Measurements from ENCODE around the gene PTPRN.
"Not testable (repeated sequence)": the region's sequence is repeated elsewhere in the genome, so short reads cannot be mapped to it uniquely, and the experiment has no call there.

The PTPRN gene

DNA sequence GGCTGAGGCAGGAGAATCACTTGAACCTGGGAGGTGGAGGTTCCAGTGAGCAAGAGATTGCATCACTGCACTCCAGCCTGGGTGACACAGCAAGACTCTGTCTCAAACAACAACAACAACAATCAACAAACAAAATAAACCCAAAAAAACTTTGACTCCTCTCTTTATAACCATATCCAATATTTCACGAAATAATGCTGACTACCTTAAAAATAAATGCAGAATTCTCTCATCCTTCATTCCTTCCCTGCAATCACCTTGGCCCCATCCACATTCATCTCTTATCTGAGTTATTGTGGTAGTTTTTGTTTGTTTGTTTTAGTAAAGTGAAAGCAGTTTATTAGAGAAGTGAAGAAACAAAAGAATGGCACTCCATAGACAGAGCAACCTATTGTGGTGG, 3.2 kb downstream of the PTPRN start:
- no peak for DNase-seq

DNA sequence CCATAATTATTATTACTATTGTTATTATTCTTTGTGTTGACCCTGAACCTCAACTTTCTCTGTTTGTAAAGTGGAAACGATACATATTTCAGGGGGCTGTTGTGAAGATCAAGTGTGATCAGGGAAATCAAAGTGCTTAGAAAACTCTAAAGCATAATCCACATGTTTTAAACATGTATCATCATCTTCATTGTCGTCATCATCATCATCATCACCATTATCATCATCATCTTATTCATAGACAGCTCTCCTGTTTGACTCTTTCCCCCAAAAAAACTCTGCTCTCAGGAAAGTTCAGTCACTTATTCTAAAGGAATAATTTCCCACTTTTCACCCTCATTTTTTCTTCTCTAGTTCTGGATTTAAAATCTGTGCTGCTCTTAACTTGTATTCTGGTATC, 5.0 kb downstream of the PTPRN start:
- no peak for DNase-seq

DNA sequence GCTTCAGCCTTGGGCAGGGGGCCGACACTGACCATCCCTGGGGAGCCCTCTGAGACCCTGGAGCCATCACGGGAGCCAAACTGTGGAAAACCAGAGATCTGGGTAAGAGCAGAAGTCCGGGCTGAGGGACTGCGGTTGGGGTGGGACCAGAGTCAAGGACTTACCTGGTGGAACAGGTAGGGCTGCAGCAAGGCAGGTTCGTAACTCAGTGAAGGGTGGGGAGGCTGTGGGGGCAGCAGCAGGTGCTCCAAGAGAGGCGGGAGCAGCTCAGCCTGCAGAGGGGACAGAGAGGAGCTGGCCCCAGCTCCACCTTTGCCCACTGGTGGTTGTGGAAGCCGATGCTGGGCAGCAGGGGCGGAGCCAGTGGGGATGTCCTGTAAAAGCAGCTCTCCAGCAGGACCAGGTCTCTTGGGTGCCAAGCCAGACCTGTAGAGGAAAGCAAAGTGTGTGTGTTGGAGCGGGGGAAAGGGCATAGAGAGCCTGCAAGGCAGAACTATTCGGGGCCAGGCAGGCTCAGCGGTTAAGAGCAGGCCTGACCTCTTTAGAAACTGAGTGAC, 6.7 kb downstream of the PTPRN start:
- no peak for DNase-seq

DNA sequence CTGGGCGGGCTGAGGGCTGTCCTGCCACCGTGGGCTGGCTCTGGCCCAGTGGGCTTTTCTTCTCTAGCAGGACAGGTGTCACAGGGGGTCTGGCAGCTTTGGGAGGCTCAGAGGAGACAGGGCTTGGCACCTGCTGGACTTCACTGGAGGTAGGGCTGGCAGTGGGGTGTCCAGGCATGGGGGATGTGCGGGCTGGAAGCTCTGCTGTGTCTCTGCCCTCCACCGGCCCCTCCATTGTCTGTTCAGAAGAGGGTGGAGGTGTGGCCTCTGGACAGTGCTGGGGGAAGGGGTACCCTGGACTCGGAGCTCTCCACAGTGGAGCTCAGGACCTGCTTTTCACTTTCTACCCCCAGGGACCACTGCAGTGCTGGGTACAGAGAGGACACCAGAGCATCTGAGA, 9.2 kb downstream of the PTPRN start:
- DNase-seq, result no peak

DNA sequence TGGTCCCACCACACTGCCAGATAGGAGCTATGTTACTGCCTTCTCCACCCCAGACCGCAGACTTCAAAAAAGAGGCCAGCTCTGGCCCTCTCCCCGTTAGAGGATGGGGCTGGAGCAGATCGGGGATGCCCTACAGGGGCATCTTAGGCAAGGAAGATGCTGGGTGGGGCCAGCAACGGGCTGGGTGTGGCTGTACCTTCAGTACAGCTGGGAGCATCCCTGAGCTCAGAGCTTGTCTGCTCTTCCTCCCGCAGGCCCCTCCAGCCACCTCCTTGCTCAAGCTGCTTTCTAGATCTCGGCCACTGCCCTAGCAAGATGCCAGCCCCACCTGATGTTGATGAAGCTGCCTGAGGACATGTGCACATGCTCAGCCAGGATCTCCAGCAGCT, 9.8 kb downstream of the PTPRN start:
- DNase-seq, result no peak

DNA sequence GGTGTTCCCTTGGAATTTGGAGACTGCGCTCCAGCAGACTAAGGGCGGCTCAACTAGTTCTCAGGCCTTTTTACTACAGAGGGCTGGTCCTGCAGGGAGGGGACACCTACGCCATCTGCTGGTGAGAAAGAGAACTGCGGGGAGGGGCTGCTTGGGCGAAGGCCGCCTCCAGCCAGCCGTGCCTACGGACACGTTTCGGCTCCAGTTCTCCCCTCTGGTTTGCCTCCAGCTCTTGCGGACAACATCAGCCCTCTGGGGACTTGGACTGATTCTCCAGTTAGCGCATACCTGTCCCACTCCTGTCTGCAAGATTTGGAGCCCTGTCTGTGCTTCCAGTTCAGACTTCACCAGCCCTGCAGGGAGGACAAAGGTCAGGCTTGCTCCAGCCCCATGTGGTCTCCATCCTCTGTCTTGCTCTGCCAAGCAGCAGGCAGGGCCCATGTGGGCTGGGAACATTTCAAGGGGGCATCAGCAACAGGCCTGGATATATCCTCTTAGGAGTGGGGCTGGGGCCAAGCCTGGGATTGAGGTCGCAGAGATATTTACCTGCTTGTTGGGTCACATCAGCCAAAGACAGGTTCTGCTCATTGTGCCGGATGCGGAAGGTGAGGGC, 10.3 kb downstream of the PTPRN start:
- peak; percentile 91 for DNase-seq

DNA sequence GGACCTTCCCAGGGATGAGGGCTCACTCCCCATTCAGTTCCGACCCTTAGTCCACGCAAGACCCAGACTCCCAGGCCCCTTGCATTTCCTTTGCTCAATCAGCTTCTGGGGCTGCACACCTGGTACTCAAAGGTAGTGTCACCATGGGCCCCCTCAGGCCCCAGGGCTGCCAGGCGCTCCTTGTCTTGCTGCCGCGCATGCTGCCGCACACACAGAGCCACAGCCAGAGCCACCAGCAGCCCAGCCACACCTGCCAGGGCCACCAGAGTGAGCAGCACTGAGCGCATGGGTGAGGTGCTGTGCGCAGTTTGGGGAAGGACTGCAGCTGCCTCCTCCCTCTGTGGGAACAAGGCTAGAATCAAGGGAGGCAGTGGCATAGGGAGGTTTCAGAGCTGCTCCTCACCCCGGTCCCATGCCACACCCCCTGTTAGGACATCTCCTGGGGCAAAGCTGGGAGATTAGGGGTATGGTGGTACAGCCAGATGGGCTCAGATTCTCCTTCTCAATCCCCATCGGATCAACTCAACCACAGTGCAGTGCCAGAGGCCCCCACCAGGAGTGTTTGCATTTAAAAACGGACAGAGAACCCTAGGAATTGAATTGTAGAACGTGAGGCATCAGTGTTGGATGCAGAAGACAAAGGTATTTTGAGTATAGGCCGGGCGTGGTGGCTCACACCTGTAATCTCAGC, 11.3 kb downstream of the PTPRN start:
- no peak for DNase-seq

DNA sequence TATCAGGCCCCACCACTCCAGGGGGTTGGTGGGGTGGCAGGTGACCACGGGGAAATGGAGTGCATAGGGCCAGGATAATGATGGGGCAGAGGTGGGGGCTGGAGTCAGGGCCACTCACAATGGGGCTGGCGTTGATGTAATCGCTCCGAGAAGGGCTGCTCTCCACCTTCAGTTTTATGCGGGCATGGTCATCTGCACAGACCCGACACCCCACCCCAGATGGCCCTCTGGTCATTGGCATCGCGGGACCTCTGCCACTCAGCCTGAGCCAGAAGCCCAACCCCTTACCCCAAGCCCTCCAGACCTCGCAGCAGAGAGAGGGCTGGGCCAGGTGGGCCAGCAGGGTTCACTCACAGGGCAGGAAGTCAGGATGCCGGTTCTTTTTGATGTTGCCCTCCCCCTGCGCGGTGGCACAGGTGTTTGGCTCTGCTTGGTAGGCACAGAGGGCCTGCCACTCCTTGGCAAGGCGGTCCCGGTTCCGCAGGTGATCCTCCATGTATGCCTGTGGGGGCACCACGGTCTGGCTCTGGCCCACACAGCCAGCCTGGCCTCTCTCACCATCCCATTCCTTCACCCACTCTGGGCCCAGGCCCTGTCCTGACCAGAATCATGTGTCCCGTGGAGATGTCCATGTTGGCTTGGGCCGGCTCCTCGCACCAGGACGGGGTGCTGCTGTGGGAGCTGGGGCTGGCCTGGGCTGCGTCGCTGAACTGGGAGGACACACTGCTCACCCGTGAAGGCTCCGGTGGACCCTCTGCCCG, 12.4 kb downstream of the PTPRN start:
- no peak for DNase-seq

DNA sequence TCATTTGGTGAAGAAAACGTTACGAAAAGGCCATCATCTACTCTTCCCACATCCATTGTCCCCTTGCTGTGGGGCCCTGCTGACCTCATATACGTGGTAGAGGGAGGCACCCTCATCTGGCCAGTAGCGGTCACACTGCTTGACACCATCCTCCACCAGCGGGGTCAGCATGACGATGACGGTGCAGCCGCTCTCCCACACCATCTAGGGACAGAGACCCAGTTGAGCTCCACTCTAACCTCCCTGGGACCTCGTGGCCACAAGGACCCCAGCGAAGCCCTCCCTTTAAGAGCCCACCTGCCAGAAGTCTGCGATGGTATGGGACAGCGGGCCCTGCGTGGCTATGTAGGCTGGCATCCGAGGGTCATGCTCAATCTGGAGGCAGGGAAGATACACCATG, 13.1 kb downstream of the PTPRN start:
- DNase-seq, result no peak

DNA sequence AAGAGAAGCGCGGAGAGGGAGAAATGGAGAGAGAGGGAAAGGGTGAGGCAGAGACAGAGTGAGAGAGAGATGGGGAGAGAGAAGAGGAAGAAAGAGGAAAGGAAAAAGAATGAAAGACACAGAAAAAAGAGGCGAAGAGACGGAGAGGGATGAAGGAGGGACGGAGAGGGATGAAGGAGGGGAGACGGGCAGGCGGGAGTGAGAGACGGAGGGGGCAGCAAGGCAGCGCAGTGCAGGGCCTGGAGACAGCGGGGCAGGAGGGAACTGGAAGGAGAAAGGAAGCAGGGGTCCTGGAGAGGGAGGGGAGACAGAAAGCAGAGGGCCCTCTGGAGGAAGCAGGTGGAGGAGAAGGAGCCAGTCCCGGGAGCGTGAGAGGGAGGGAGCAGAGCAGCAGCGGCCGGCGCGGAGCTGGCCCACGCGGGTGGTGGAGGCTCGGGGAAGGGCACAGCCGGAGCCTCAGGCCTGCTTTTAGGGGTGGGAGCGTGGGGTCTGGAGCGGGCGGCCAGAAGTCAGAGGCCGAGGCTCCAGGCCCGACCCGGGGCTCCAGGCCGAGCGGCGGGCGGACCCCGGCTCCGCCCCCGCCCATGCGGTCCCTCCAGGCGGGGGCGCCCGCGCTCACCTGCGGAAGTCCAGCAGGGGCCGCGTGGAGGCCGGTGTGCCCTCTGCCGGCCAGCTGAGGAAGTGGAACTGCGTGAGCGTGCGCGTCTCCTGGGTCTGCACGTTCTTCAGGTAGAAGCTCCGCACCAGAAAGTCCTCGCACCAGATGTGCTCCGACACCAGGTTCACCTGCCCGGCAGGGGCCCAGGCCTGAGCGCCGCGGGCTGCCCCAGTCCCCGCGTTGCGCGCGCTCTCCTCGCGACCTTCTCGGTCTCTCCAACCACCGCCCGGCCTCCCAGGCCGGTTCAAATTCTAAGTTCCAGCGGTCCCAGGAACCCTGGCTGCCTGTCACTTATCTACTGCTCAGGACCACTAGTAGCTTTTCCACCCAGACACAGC, 14.5 kb downstream of the PTPRN start:
- DNase-seq, result peak; percentile 87

DNA sequence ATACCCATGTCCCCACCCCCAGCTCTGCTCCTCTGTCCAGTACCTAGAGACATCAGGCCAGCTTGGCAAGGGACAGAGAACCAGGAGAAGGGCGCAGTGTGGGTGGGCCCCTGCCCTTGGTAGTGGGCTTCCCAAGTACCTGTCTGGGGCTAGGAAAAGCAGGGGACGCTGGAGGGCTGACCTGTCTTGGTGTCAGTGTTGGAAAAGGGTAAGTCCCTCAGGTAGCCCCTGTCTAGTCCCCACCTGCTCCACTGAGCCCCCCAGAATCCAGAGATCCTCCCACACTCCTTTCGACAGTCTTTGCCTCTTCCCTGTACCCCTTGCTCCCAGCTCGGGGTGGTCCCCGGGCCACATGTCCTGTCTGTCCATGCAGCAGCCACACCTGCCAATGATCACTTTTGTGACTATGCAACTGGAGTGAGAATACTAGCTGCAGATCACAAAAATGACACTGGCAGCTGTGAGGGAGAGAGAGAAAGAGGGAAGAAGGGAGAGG, 15.4 kb downstream of the PTPRN start:
- DNase-seq, result no peak

DNA sequence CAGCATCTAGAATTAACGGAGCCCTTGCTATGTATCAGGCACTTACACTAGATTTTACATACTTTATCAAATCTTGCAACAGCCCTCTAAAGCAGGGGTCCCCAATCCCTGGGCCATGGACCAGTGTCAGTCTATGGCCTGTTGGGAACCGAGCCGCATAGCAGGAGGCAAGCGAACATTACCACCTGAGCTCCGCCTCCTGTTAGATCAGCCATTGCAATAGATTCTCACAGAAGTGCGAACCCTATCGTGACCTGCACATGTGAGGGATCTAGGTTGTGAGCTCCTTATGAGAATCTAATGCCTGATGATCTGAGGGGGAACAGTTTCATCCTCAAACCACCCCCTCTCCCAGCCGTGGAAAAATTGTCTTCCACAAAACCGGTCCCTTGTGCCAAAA, 16.6 kb downstream of the PTPRN start:
- DNase-seq, result no peak

DNA sequence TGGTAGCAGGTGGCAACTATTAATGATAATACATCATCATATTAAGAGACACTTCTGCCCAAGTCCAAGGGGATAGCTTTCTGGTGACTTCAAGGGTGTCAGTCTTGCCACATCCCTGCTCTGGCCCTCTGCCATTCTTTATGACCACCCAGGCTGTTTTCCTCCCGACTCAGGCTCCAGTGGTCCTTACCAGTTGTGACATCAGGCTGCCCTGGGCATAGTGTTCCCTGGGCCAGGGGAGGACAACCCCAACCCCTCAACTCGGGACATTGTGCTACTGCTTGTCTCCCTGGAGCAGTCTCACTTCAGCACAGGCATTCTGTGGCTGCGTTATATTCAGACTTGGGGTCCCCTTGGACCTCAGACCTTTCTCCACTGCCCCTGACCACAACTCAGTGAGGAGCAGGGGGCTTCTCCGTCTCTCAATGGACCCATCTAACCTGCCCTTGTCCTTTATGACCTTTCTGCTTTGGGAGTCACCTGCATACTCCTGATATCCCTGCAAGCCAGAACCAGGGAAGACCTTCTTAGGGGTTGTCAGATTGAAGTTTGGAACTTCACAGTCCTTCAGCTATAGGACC, 17.2 kb downstream of the PTPRN start:
- no peak for DNase-seq

DNA sequence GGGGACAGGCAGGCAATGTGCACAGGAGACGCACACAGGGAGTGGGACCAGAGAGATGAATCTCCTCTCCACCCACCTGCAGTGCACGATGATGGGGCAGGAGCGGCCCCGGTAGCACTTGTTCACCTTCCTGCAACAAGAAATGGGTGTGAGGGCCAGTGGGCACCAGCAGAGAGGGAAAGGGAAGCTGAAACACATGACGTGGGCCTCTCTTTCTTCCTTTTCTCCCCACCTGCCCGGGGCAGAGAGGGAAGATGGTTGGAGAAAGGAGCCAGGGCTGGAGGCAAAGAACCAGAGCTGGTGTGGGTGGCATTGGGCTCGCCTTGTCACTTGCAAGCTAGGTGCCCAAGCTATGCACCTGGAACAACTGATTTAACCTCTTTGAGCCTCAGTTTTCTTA, 17.8 kb downstream of the PTPRN start:
- no peak for DNase-seq

DNA sequence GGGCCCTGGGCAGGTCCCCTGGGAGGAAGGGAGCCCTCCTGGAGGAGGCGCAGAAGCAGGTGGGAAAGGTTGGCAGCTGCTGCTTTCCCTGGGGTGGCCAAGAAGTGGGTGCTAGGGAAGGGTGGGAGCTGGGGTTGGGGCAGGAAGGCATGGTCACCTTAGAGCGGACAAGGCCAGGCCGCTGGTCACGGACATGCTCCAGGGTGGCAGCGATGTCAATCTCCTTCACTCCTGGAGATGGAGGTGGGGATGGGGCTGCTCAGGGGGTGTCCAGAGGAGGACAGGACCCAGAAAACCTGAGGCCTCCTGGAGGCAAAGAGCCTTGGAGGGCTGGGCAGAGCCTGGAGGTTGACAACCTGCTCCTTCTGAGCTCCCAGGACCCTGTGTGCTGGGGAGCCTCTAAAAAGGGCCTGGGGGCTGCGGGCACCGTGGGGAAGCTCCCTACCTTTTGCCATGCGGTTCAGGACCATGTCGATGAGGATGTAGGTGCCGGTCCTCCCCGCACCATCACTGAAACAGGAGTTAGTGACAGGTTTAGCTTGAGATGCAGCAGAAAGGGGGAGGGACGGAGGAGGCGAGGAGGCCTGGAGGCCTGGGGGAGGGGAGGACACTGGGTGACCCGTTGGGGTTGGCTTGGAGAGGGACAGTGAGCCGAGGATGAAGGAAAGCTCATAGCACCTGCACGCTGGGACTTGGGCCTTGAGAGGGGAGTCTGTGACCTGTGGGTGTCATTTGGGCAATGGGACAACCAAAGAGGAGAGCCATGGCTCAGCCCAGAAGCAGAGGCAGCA, 18.6 kb downstream of the PTPRN start:
- no peak for DNase-seq

DNA sequence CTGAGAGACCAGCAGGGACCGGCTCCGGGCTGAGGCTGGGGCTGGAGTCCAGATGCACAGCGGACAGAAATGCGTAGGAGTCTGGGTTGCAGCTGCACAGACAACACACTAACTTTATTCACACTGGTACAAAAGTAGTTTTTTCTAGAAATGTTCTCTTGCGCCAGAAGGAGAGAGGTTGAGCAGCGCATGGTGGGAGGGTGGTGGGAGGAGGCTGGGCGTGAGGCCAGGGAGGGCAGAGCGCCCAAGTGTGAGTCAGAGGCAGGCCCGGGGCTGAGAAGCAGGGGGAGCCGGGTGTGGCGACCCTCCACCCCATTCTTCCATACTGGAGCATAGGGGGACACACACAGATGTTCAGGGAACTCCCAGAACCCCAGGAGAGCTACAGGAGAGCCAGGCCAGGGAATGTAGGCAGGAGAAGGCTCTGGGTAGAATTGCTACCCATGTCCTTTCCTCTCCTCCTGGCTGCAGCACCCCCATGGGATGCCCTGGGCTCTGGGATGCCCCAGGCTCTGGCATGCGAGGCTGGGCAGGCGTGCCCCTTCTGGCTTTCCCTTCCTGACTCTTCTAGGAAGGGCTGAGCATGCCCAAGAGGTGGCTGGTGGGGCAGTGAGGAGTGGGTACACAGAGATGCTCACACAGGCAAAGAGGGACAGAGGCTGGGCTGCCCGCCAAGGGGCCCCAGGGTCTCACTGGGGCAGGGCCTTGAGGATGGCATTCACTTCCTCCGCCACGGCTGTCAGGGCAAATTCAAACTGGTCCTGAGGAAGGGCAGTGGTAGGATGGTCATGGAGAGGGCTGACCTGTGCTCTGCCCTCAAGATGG, 19.5 kb downstream of the PTPRN start:
- DNase-seq, result no peak

DNA sequence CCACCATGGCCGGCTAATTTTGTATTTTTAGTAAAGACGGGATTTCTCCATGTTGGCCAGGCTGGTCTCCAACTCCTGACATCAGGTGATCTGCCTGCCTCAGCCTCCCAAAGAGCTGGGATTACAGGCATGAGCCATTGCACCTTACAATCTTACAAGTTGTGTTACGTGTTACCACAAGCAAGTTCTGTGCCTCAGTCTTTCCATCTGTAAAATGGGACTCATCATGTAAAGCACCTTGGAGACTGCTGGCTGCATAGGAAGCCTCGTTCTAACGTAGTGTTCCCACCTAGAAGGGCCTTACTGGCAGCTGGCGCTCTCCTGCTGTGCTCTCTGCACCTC, 20.0 kb downstream of the PTPRN start:
- DNase-seq, result no peak

DNA sequence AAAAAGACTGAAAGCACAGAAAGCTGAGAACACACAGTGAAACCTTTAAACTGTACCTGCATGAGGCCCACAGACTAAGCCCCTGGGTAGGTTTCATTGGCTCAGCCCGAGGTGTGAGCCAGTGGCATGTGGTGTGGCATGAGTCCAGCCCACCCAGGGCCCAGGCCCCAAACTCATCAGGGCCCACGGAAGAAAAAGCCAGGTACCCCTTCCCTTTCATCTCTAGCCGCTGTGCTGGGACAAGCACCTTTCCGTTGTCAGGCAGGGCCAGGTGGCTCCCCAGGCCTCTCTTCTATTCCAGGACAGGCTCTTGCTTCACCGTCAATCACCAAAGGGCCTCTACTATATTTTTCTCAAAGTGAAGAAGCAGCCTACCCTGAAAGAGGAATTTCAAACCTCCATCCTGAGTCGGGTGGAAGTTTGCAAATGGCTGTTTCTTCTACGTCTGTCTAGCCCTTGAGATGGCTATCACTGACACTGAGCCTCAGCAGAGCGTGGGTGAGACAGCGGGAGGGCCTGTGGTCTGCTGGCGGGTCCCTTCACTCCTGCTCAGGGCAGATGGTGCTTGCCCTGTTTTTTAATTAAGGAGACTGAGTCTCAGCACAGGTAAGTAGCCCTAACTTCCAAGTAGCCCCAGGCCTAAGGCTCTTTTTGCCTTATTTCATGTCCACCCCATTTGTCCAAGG, 21.5 kb downstream of the PTPRN start:
- DNase-seq, result no peak

DNA sequence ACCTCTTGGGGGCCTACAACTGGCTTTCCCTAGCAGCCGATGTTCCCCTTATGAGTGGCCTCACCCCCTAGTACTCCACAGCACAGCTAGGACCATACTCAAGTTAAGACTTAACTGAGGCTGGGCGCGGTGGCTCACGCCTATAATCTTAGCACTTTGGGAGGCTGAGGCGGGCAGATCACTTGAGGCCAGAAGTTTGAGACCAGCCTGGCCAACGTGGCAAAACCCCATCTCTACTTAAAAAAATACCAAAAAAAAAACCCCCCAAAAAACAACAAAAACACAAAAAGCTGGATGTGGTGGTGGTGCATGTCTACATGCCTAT, 22.1 kb downstream of the PTPRN start:
- DNase-seq, result not testable (repeated sequence)
